Activated CD4-positive, alpha-beta memory T cell treated with anti-CD3 and anti-CD28 coated beads, Interleukin-2, amount 10 ng/mL, durations not matched to agents 7 days and 5 days (primary cell): ENCODE results near the gene PTGDR2. TPM values are rescaled to one million over a fixed set of nuclear protein-coding genes. Genes with fewer than 3 reads are reported as not detected.

ENCODE experiments used
- CTCF ChIA-PET: fragments of 350-600 bp; sonication (Branson Sonifier 250); formaldehyde crosslinking; loops from one replicate; lab custom pipeline; 2021; ENCODE audit warnings: antibody characterized with exemption, inconsistent platforms; lab: Charles Lee
- POLR2A ChIA-PET: fragments of 350-600 bp; sonication (Branson Sonifier 250); formaldehyde crosslinking; loops from one replicate; lab custom pipeline; 2021; ENCODE audit warnings: antibody characterized with exemption; lab: Charles Lee
- DNase-seq: peaks from one replicate; pipeline ENCODE4 v3.0.0-alpha.2; 2020
- H3K27ac Mint-ChIP-seq: one replicate; pipeline ENCODE4 v1.8.0; 2021; ENCODE audit warnings: mild to moderate bottlenecking, mixed read lengths
- H3K27me3 Mint-ChIP-seq: one replicate; pipeline ENCODE4 v1.8.0; 2021; ENCODE audit warnings: mixed read lengths
- H3K36me3 Mint-ChIP-seq: one replicate; pipeline ENCODE4 v1.8.0; 2021; ENCODE audit warnings: low read depth, mixed read lengths
- H3K4me1 Mint-ChIP-seq: one replicate; pipeline ENCODE4 v1.8.0; 2021; ENCODE audit warnings: mixed read lengths
- H3K4me3 Mint-ChIP-seq: one replicate; pipeline ENCODE4 v1.8.0; 2021; ENCODE audit warnings: mild to moderate bottlenecking, mixed read lengths
- H3K9me3 Mint-ChIP-seq: one replicate; pipeline ENCODE4 v1.8.0; 2021; ENCODE audit warnings: mixed read lengths
- total RNA-seq, 2 experiments: library from RNA; stranded (reverse); gene quantifications; one replicate each; pipeline ENCODE4 v1.2.3, GENCODE V29; 2021

Gene PTGDR2
- total RNA-seq, 2 experiments from 2014 or later: 5.7 TPM

DNA sequence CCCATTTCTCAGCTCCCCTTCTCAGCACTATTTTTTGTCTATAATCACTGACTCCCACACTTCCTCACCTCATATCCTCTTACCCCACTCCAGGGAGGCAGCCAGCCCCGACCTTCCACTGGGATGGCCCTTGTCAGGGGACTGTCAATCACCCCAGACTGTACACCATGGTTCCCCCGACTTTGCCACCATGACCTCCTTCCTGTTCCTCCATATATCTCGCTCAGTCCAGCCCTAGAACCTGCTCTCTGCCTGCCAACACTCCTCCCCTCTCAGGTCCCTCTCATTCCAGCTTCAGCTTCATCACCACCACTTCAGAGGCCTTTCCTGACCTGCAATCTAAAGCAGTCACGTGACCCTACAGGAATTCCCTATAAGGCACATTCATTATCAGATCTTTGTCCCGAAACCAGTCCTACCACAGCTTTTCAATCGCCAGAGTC, 34.1 kb upstream of the PTGDR2 start:
- no peaks in the 10 kb centered on the region for H3K9me3 Mint-ChIP-seq
- CTCF ChIA-PET: interaction anchor here (0.9 to 5.3 kb wide), 3 partner anchors 9 to 61 kb away, joined by 3 to 281 read pairs (median 6); no protein-coding TSS in a partner anchor
- no peaks in the 10 kb centered on the region for H3K27me3 Mint-ChIP-seq
- H3K4me3 Mint-ChIP-seq: no peak overlapping the region
- no peak for DNase-seq
- H3K4me1 Mint-ChIP-seq: peaks cover 7% of the 10 kb centered on the region
- POLR2A ChIA-PET: interaction anchor here (1.2 to 1.8 kb wide), 2 partner anchors 9 to 14 kb away, joined by 4 to 6 read pairs; no protein-coding TSS in a partner anchor
- H3K27ac Mint-ChIP-seq: peak overlapping the region; percentile 3
- H3K36me3 Mint-ChIP-seq: peaks cover 34% of the 10 kb centered on the region

DNA sequence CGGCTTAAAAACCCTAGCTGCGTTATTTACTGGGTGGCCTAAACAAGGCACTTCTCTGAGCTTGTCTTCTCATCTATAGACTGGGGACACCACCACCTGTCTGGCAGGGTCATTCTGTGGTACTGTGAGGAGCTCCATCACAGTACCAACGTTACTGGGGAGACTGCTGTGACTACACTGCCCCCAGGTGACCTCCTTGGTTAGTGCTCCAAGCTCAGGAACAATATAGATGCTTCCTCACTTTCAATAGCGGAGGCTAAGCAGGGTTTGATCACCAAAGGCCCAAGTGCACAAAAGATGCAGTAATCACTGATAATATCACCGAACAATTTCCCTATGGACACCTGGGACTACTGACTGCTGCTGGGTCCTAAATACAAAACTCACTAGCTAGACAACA, 31.8 kb upstream of the PTGDR2 start:
- ChIA-PET POLR2A (interaction anchor here (0.6 to 2.2 kb wide), 9 partner anchors 9 to 56 kb away, joined by 3 to 20 read pairs (median 3); partner anchors contain the start of gene CCDC86), CTCF (interaction anchor here (0.6 to 5.3 kb wide), 32 partner anchors 9 to 300 kb away, joined by 3 to 281 read pairs (median 6); partner anchors contain the start of genes CCDC86, MS4A10, PTGDR2 and TMEM109)
- Mint-ChIP-seq H3K36me3 (peaks cover 30% of the 10 kb centered on the region), H3K27ac (no peak overlapping the region), H3K4me1 (peaks cover 9% of the 10 kb centered on the region), H3K27me3 (no peaks in the 10 kb centered on the region), H3K9me3 (no peaks in the 10 kb centered on the region), H3K4me3 (no peak overlapping the region)
- DNase-seq: peak; percentile 55

DNA sequence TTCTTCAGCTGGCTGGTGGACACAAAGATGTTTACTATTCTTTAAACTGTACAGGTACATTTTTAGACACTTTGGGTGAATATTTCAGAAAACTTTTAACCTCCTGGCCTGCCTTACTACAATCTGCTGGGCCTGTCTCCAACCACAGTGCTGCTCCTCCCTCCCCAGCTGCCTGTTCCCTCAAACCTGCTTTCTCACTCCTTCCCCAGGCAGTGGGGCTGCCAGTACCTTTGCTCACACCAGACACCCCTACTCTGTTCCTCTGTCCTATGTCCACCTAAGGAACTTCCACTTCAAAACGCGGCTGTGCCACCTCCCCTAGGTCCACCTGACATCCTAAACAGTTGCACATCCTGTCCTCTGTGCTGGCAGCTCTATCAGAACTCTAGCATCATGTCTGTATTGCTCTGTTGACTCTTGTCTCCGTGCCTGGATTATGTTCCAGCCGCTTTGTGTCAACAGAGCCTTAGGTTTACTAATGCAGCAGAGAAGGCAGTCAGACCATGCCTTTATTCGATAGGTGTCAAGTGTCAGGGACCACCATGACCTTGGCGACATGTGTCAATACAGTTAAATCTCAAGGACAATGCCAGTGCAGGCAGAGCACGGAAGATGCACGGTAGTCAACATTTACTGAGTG, 25.0 kb upstream of the PTGDR2 start:
- Mint-ChIP-seq H3K27ac (no peak overlapping the region), H3K27me3 (no peaks in the 10 kb centered on the region), H3K4me1 (peaks cover 1% of the 10 kb centered on the region), H3K4me3 (no peak overlapping the region), H3K36me3 (peaks cover 26% of the 10 kb centered on the region), H3K9me3 (no peaks in the 10 kb centered on the region)
- DNase-seq: no peak
- ChIA-PET POLR2A (interaction anchor here (1.2 kb wide), 1 partner anchor 8 kb away, joined by 3 read pairs; no protein-coding TSS in a partner anchor), CTCF (no interaction called here)

- no peak overlapping the region for H3K4me3 Mint-ChIP-seq
- no peak overlapping the region for H3K27ac Mint-ChIP-seq
- no peak for DNase-seq
- peaks cover 26% of the 10 kb centered on the region for H3K36me3 Mint-ChIP-seq
- peaks cover 1% of the 10 kb centered on the region for H3K4me1 Mint-ChIP-seq
- no peaks in the 10 kb centered on the region for H3K27me3 Mint-ChIP-seq
- ChIA-PET CTCF (no interaction called here), POLR2A (no interaction called here)
- no peaks in the 10 kb centered on the region for H3K9me3 Mint-ChIP-seq
Observed at GRCh38 chr11:60879971-60880588, 24.3 kb upstream of the PTGDR2 start.

DNA sequence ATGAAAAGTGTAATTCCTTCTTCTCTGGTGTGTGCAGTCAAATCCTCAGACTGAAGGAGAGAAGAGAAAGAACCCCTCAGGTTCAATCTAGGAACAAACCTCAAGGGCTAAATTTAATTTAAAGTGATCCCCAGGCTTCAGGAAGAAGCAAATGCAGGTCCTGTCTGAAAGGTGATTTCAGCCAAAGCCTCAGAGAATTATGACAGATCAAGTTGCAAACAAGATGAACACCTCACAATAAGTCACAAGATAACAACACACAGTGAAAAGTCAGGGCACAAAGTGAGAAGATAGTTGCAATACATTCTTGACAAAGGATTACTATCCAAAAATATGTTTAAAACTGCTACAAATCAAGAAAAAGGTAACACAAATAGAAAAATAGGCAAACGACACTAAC, 23.4 kb upstream of the PTGDR2 start:
- Mint-ChIP-seq H3K4me3 (no peak overlapping the region), H3K27ac (no peak overlapping the region)

DNA sequence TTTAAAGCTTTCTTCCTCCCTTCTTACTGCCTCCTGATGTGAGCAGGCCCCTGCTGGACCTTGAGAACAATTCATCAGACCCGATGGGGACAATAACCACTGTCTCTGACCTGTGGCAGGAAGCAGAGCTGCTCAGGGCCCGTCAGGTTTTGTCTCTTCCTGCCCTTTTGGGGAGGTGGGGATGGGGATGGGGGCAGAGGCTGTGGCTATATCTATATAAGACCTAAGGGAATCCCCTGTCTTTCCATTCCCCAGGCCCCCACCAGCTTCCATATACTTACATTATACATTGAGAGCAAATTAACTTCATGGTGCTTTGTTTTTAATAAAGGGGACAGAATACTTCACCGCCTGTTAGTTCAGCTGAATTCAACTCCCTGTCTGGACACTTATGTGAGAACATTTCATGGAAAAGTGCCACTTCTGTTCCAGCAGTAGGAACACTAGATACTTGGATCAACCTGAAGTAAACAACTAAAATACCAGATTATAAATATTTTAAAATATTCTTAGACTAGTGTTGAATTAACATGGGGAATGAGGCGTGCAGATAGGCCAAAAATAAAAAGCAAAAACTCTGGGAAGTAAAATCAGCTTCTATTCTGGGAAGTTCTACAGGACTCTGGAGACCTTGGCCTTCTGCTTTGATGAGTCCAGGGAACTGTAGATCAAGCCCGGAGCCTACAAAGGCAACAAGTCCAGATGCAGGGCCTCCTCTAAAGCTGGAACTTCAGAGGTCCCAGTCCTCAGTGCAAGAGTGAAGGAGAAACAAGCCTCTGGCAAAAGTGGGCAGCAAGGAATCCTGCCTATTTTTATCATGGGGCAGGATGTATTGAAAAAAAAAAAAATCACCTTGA, 22.7 kb upstream of the PTGDR2 start:
- Mint-ChIP-seq H3K27ac (no peak overlapping the region), H3K27me3 (no peaks in the 10 kb centered on the region), H3K4me1 (peaks cover 14% of the 10 kb centered on the region), H3K36me3 (peaks cover 20% of the 10 kb centered on the region), H3K9me3 (no peaks in the 10 kb centered on the region), H3K4me3 (no peak overlapping the region)
- ChIA-PET CTCF (interaction anchor here (1.1 to 2.8 kb wide), 2 partner anchors 9 to 10 kb away, joined by 3 to 14 read pairs; no protein-coding TSS in a partner anchor), POLR2A (no interaction called here)
- no peak for DNase-seq

More for the DNA sequence above, 23.4 kb upstream of the PTGDR2 start:
- CTCF ChIA-PET: no interaction called here
- peaks cover 8% of the 10 kb centered on the region for H3K4me1 Mint-ChIP-seq
- no peak for DNase-seq
- peaks cover 26% of the 10 kb centered on the region for H3K36me3 Mint-ChIP-seq
- POLR2A ChIA-PET: no interaction called here
- H3K9me3 Mint-ChIP-seq: no peaks in the 10 kb centered on the region
- no peaks in the 10 kb centered on the region for H3K27me3 Mint-ChIP-seq

GRCh38 chr11:60876168-60876485, 20.4 kb upstream of the PTGDR2 start:
- H3K4me1 Mint-ChIP-seq: peaks cover 34% of the 10 kb centered on the region
- no peak overlapping the region for H3K4me3 Mint-ChIP-seq
- DNase-seq: no peak
- CTCF ChIA-PET: interaction anchor here (2.8 kb wide), 1 partner anchor 12 kb away, joined by 14 read pairs; no protein-coding TSS in a partner anchor
- POLR2A ChIA-PET: interaction anchor here (1.2 to 1.6 kb wide), 2 partner anchors 12 to 13 kb away, joined by 3 to 4 read pairs; no protein-coding TSS in a partner anchor
- peaks cover 15% of the 10 kb centered on the region for H3K36me3 Mint-ChIP-seq
- no peak overlapping the region for H3K27ac Mint-ChIP-seq
- H3K9me3 Mint-ChIP-seq: no peaks in the 10 kb centered on the region
- no peaks in the 10 kb centered on the region for H3K27me3 Mint-ChIP-seq

DNA sequence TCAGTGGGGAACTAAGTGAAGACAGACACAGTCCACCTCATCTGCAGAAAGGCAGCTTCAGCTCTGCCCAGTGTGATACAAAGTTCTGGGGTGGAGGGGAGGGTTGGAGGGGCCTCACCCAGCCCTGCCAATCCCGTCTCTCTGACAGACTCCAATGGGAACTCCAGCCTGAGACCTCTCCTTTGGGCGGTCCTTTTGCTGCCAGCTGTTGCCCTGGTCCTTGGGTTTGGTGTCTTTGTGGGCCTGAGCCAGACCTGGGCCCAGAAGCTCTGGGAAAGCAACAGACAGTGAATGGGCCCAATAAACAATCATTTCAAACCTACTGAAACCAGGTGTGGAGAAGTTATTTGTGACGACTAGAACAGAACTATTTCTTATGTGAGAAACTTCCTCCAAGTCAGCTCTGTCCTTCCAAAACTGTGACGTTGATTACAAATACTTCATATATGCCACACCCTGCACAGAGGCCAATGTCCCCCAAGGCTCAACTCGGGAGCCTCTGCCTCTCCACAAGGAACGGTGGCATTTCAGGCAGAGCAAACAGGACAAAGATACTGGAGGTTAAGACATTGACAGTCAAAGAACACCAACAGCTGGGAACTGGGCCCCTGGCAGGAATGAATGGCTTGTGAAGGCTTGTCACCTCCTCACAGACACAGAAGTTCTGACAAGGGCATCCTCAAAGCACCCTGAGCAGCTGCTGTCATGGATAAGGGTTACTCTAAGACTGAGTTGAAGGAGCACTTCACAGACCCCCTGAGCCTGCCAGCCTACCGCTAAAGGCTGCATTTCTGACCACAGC, 19.8 kb upstream of the PTGDR2 start:
- no peak for DNase-seq
- Mint-ChIP-seq H3K36me3 (peaks cover 10% of the 10 kb centered on the region), H3K27ac (no peak overlapping the region), H3K27me3 (no peaks in the 10 kb centered on the region), H3K4me3 (no peak overlapping the region), H3K4me1 (peaks cover 40% of the 10 kb centered on the region), H3K9me3 (no peaks in the 10 kb centered on the region)
- CTCF ChIA-PET: interaction anchor here (2.8 kb wide), 1 partner anchor 13 kb away, joined by 14 read pairs; no protein-coding TSS in a partner anchor
- POLR2A ChIA-PET: interaction anchor here (1.2 kb wide), 1 partner anchor 14 kb away, joined by 4 read pairs; no protein-coding TSS in a partner anchor

GRCh38 chr11:60874421-60875365, 18.9 kb upstream of the PTGDR2 start:
- no peaks in the 10 kb centered on the region for H3K9me3 Mint-ChIP-seq
- no peak overlapping the region for H3K4me3 Mint-ChIP-seq
- peaks cover 9% of the 10 kb centered on the region for H3K36me3 Mint-ChIP-seq
- POLR2A ChIA-PET: interaction anchor here (1.2 kb wide), 1 partner anchor 15 kb away, joined by 4 read pairs; no protein-coding TSS in a partner anchor
- CTCF ChIA-PET: interaction anchor here (1.3 to 1.7 kb wide), 2 partner anchors 13 to 25 kb away, joined by 5 read pairs; no protein-coding TSS in a partner anchor
- H3K27me3 Mint-ChIP-seq: no peaks in the 10 kb centered on the region
- DNase-seq: no peak
- H3K4me1 Mint-ChIP-seq: peaks cover 47% of the 10 kb centered on the region
- H3K27ac Mint-ChIP-seq: no peak overlapping the region

- peaks cover 4% of the 10 kb centered on the region for H3K36me3 Mint-ChIP-seq
- no peaks in the 10 kb centered on the region for H3K9me3 Mint-ChIP-seq
- H3K4me1 Mint-ChIP-seq: peaks cover 58% of the 10 kb centered on the region
- H3K27me3 Mint-ChIP-seq: no peaks in the 10 kb centered on the region
- ChIA-PET CTCF (interaction anchor here (1.3 to 1.7 kb wide), 2 partner anchors 14 to 26 kb away, joined by 5 read pairs; no protein-coding TSS in a partner anchor), POLR2A (interaction anchor here (1.1 to 2.0 kb wide), 2 partner anchors 37 to 42 kb away, joined by 3 to 8 read pairs; no protein-coding TSS in a partner anchor)
- H3K27ac Mint-ChIP-seq: no peak overlapping the region
- no peak for DNase-seq
- no peak overlapping the region for H3K4me3 Mint-ChIP-seq
Observed at GRCh38 chr11:60873533-60873932, 17.8 kb upstream of the PTGDR2 start.
